Measurements from ENCODE around the gene ZNF669. TPM values are rescaled to one million over a fixed set of nuclear protein-coding genes. Genes with fewer than 3 reads are reported as not detected.
A peak's percentile ranks its signal among the peaks of the same experiment; 100 is the strongest.

Gene ZNF669
- total RNA-seq, 1 donor from 2014 or later: 5.4 TPM

- peak; percentile 1 for DNase-seq
These were observed 43.4 kb downstream of the ZNF669 start for GRCh38 chr1:247060771-247061170.

- no peak for DNase-seq
These were observed 48.1 kb downstream of the ZNF669 start for GRCh38 chr1:247056071-247056470.

DNA sequence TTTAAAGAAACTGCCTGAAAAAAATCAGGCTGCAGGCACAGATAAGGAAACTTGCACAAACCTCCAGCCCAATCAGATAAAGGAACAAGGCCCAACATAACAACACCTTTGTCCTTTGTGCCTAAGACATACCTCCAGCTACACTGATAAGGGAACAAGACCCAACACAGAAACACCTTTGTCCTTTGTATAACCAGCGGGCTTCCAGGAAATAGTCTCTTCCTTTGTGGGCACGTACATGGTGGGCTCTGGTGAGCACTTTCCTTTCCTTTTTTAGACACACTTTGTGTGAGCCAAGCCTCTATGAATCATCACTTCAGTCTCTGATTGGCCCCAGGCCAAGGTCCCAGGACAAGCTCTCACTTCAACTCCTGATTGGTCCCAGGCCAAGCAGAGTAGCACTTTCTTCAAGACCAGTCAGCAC lies 49.2 kb downstream of the ZNF669 start:
- DNase-seq: no peak

Other genes with a start within 250 kb of the ZNF669 start
- 29.1 TPM for gene AHCTF1, start 172.4 kb downstream of the ZNF669 start, total RNA-seq
- 3.5 TPM for gene ZNF695, start 96.3 kb downstream of the ZNF669 start, total RNA-seq
- gene ZNF670, start 25.5 kb downstream of the ZNF669 start, total RNA-seq: 5.5 TPM
- 63.6 TPM for gene ZNF124, start 67.7 kb upstream of the ZNF669 start, total RNA-seq
- not detected for gene VN1R5, start 151.7 kb upstream of the ZNF669 start, total RNA-seq
- gene ZNF496, start 227.5 kb upstream of the ZNF669 start, total RNA-seq: 32.1 TPM